Nephron (organoid): Measurements from ENCODE around the gene ZNF311.
A peak's percentile ranks its signal among the peaks of the same experiment; 100 is the strongest.

Source experiments
- H3K27ac Mint-ChIP-seq, 3 experiments: 2 replicates each; pipeline ENCODE4 v1.8.0; 2020; ENCODE audit warnings: mixed read lengths in 3 of 3, mild to moderate bottlenecking in 2 of 3, moderate library complexity in 1 of 3
- H3K27me3 Mint-ChIP-seq: 2 replicates; pipeline ENCODE4 v1.8.0; 2021; ENCODE audit warnings: low read depth, mild to moderate bottlenecking, moderate library complexity, mixed read lengths
- H3K36me3 Mint-ChIP-seq: 2 replicates; pipeline ENCODE4 v1.8.0; 2020; ENCODE audit warnings: low read depth, mixed read lengths
- H3K4me1 Mint-ChIP-seq: 2 replicates; pipeline ENCODE4 v1.8.0; 2020; ENCODE audit warnings: mixed read lengths
- H3K4me3 Mint-ChIP-seq, 3 experiments: 2 replicates each; pipeline ENCODE4 v1.8.0; 2020; ENCODE audit warnings: mild to moderate bottlenecking in 3 of 3, mixed read lengths in 3 of 3, moderate library complexity in 2 of 3
- H3K9me3 Mint-ChIP-seq: 2 replicates; pipeline ENCODE4 v1.8.0; 2020; ENCODE audit warnings: mixed read lengths
- TF ChIP-seq, protein P1 (sequence below), 3 experiments: fragments of 200-600 bp; sonication (generic); IDR thresholded peaks; one replicate each; pipeline ENCODE4 v1.5.0; 2021; ENCODE audit warnings: antibody characterized with exemption in 3 of 3; ENCODE audit not compliant: unreplicated experiment in 3 of 3

Gene ZNF311

DNA sequence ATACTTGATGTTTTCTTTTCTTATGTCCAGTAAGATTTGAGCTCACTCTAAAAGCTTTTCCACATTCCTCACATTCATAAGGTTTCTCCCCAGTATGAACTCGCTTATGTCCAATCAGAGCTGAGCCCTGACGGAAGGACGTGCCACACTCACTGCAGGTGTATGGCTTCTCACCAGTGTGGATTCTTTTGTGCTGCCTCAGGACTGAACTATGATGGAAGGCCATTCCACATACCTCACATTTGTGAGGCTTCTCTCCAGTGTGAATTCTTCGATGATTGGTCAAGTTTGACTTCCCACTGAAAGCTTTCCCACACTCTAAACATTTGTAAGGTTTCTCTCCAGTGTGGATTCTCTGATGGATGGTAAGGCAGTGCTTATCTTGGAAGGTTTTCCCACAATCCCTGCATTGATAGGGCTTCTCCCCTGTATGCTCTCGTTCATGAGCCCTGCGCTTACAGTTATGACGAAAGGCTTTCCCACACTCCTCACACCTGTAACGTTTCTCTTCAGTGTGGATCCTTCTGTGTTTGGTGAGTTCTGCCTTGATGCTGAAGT lies 9.9 kb downstream of the ZNF311 start:
- TF ChIP-seq, protein P1, sequence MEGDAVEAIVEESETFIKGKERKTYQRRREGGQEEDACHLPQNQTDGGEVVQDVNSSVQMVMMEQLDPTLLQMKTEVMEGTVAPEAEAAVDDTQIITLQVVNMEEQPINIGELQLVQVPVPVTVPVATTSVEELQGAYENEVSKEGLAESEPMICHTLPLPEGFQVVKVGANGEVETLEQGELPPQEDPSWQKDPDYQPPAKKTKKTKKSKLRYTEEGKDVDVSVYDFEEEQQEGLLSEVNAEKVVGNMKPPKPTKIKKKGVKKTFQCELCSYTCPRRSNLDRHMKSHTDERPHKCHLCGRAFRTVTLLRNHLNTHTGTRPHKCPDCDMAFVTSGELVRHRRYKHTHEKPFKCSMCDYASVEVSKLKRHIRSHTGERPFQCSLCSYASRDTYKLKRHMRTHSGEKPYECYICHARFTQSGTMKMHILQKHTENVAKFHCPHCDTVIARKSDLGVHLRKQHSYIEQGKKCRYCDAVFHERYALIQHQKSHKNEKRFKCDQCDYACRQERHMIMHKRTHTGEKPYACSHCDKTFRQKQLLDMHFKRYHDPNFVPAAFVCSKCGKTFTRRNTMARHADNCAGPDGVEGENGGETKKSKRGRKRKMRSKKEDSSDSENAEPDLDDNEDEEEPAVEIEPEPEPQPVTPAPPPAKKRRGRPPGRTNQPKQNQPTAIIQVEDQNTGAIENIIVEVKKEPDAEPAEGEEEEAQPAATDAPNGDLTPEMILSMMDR (IDR thresholded peaks at IDR 0.05; ENCODE audit: unreplicated experiment in 3 of 3): no peak
- Mint-ChIP-seq H3K27me3 (peaks cover 7% of the 10 kb centered on the region), H3K9me3 (no peaks in the 10 kb centered on the region), H3K4me3 (no peak overlapping the region), H3K36me3 (no peaks in the 10 kb centered on the region), H3K27ac (no peak overlapping the region), H3K4me1 (no peaks in the 10 kb centered on the region)

DNA sequence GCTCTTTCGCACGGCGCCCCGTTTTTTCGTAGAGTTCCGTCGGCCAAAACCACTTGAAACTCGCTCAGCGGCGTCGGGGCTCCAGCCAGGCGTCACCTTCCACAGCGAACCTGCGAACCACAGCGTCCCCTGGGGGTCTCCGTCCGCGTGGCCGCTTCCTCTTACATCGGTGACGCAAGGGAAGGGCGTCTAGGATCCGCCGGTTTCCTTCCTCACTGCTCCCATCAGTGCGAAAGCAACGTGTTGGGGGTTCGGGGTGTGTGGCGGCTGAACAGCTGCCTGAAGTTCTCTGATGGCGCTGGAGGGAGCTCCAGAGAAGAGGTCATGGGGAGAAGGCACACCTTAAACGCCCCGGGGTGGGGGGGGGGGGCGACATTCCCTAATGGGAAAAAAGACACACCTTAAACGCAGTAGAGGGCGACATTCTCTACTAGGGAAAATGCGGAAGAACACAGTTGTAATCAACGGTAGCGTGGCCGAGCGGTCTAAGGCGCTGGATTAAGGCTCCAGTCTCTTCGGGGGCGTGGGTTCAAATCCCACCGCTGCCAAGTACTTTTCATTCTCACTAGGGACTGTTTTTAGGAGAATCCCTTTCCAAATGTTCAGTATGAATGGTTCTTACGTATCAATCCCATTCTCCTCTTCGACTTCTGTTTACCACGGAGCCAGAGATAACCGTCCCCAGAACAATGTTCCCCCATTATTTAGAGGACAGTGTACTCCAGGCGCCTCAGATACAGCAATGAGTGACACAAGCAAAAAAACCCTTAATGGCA lies 16.4 kb downstream of the ZNF311 start:
- peaks cover 8% of the 10 kb centered on the region for H3K36me3 Mint-ChIP-seq
- peak overlapping the region; percentile 77 to 79 (median 79) for H3K4me3 Mint-ChIP-seq
- peaks cover 41% of the 10 kb centered on the region for H3K27me3 Mint-ChIP-seq
- TF ChIP-seq, protein P1 (IDR thresholded peaks at IDR 0.05; ENCODE audit: unreplicated experiment in 3 of 3): peak; percentile 35 to 66 (median 50)
- peaks cover 11% of the 10 kb centered on the region for H3K4me1 Mint-ChIP-seq
- peaks cover 6% of the 10 kb centered on the region for H3K9me3 Mint-ChIP-seq
- H3K27ac Mint-ChIP-seq: peak overlapping the region in 1 of 3 experiments; percentile 61

DNA sequence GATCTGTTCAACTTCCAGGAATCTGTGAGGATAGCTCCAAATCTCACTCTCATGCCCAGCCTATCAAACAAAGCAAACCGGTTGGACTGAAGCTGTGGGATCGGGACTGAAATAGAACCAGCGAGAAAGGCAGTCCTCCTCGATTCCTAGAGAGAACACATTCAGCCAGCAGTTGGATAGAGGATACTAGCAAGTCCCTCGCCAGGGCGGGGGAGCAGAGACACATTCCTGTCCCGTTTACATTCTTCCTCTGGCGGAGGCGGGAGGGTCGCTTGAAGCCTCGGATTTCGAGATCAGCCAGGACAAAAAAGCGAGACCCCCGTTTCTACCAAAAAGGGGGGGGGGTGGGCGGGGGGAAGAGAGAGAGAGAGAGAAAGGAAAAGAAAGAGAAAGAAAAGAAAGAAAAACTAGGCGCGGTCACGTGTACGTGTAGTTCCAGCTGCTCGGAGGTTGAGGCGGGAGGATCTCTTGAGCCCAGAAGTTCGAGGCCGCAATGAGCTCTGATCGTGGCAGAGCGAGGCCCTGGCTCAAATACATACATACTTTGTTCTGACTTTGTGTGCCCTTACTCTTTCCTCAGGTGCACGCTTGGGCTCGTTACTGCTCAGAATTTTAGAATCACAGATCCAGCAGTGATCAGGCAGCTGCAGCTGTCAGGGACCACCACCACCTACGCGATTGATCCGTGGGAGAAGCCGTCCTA lies 19.5 kb downstream of the ZNF311 start:
- H3K36me3 Mint-ChIP-seq: peaks cover 8% of the 10 kb centered on the region
- H3K27me3 Mint-ChIP-seq: peaks cover 46% of the 10 kb centered on the region
- TF ChIP-seq, protein P1 (IDR thresholded peaks at IDR 0.05; ENCODE audit: unreplicated experiment in 3 of 3): no peak
- H3K4me3 Mint-ChIP-seq: peak overlapping the region; percentile 88 to 94 (median 90)
- peaks cover 6% of the 10 kb centered on the region for H3K9me3 Mint-ChIP-seq
- peak overlapping the region; percentile 77 to 96 (median 91) for H3K27ac Mint-ChIP-seq
- peaks cover 21% of the 10 kb centered on the region for H3K4me1 Mint-ChIP-seq

DNA sequence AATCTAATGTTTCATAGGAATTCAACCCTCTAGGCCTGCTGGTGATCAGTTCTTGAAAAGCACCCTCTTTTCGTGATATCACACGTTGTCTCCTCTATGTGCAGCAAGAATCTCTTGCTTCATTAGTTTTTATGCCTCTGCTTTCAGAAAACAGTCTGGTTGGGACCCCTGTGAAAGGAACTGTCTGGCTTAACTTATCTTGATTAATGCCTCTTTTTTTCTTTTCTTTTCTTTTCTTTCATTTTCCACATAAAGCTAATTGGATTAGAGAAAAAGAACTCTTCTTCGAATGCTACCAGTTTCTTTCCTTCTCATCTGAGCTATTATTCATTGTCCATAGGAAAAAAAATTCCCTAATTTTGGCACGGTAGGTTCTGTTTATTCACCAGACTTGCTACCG lies 21.3 kb downstream of the ZNF311 start:
- Mint-ChIP-seq H3K4me1 (peaks cover 25% of the 10 kb centered on the region), H3K36me3 (peaks cover 8% of the 10 kb centered on the region), H3K4me3 (peak overlapping the region; percentile 84 to 94 (median 90)), H3K9me3 (peaks cover 6% of the 10 kb centered on the region), H3K27me3 (peaks cover 34% of the 10 kb centered on the region), H3K27ac (peak overlapping the region; percentile 66 to 91 (median 77))
- TF ChIP-seq, protein P1 (IDR thresholded peaks at IDR 0.05; ENCODE audit: unreplicated experiment in 3 of 3): no peak

DNA sequence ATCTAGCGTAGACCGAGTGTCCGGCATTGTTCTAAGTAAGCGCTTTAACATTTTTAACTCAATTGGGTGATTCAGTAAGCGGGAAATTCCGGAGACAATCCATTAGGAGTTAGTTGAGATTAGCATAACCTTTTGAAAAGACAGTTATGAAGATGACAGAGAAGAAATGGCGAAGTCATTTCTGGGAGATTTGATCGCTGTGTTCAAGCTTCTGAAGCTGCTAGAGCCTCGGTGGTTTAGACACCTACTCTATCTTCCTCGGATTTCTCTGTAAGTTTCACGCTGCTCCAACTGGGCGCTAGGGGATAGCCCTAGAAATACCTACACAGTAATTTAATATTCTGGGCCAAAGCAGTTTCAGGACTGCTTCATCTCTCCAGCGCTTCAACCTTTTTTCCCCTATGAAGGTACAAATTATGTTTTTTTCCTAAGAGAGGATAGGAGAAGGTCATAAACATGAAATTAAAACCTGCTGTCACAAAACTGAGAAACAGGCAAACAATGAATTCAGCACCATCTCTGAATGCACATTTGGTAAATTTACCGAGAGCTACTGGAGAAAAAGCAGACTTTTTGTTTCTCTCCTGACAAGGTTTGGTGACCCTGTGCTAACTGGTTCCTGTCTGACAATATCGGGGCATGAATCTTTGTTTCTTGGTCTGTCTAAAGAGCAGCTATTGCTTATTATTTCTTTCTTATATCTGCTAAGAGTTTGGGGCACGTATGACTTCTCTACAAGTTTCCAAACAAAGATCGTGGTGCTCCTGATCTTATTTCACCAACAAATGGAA lies 22.4 kb downstream of the ZNF311 start:
- TF ChIP-seq, protein P1 (IDR thresholded peaks at IDR 0.05; ENCODE audit: unreplicated experiment in 3 of 3): peak; percentile 14 to 35 (median 24)
- peaks cover 5% of the 10 kb centered on the region for H3K36me3 Mint-ChIP-seq

More for the DNA sequence above, 22.4 kb downstream of the ZNF311 start:
- Mint-ChIP-seq H3K27me3 (peaks cover 34% of the 10 kb centered on the region), H3K4me1 (peaks cover 25% of the 10 kb centered on the region), H3K27ac (peak overlapping the region; percentile 77 to 91 (median 86)), H3K9me3 (peaks cover 6% of the 10 kb centered on the region), H3K4me3 (peak overlapping the region; percentile 84 to 94 (median 90))
